ENCODE results near the gene KRT15.

- TF ChIP-seq CTCF (optimal IDR thresholded peaks at IDR 0.05 in 1 of 3, IDR thresholded peaks at IDR 0.05 in 1 of 3, conservative IDR thresholded peaks at IDR 0.05 in 1 of 3; ENCODE audit: extremely low read depth in 1 of 3, insufficient read depth in 2 of 3, low read length in 3 of 3), result no peak
- TF ChIP-seq EZH2 (IDR thresholded peaks at IDR 0.05; ENCODE audit: low read length), result no peak
Measured at GRCh38 chr17:41553176-41553575, 34.5 kb upstream of the KRT15 start.
